ENCODE measurements around the gene TSR3.

DNA sequence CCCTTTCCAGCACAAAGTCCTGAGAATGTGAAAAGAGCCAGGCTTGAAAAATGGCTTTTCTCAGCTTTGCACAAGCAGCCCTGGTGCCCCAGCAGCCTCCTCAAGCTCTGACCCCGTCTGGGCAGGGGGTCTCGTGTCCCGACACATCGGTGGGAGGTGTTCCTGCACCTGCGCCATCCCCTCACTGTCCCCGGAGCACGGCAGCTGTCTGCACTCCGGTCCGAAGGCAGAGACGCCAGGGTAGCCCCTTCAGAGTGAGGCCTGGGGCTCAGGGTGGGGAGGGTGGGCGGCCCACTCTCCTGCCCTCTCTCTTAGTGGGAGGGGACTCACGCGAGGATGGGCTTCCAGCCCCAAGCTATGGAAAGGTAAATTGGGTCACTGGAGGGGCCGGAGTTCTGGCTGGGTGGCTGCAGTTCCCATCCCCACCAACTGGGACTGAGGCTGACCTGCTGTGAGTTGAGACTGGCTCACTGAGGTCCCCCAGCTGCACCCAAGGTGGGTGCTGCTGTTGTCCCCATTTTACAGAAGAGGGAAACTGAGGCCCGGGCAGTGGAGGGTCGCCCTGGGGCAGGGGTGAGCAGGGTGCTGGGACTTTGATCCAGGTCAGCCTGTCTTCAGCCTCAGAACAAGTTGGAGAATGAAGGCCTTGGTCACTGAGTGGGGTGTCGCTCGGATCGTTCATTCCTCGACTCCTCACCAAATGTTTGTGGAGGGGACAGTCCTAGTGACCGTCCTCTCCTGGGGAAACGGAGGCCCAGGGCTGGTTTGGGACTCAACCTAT lies 20.6 kb downstream of the TSR3 start:
- TF ChIP-seq, protein P1, sequence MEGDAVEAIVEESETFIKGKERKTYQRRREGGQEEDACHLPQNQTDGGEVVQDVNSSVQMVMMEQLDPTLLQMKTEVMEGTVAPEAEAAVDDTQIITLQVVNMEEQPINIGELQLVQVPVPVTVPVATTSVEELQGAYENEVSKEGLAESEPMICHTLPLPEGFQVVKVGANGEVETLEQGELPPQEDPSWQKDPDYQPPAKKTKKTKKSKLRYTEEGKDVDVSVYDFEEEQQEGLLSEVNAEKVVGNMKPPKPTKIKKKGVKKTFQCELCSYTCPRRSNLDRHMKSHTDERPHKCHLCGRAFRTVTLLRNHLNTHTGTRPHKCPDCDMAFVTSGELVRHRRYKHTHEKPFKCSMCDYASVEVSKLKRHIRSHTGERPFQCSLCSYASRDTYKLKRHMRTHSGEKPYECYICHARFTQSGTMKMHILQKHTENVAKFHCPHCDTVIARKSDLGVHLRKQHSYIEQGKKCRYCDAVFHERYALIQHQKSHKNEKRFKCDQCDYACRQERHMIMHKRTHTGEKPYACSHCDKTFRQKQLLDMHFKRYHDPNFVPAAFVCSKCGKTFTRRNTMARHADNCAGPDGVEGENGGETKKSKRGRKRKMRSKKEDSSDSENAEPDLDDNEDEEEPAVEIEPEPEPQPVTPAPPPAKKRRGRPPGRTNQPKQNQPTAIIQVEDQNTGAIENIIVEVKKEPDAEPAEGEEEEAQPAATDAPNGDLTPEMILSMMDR (IDR thresholded peaks at IDR 0.05; ENCODE audit: low read depth, low read length, poor library complexity, severe bottlenecking), result no peak
- TF ChIP-seq EZH2phosphoT487 (IDR thresholded peaks at IDR 0.05; ENCODE audit: borderline replicate concordance, low read length), result no peak
